Spleen (tissue), 13 donors: ENCODE data around the gene FCGBP. TPM values are rescaled to one million over a fixed set of nuclear protein-coding genes. Genes with fewer than 3 reads are reported as not detected.
A peak's percentile ranks its signal among the peaks of the same experiment; 100 is the strongest.

ENCODE experiments used
- DNase-seq: peaks from one replicate; pipeline ENCODE4 v3.0.0-alpha.2; 2020
- H3K27ac ChIP-seq, 8 donors: fragments of 200-600 bp; sonication (generic) in 7 of 8; 1 replicate in 4 of 8; 2 replicates in 4 of 8; pipeline versions ENCODE4 v1.5.0 to v1.8.0; 2016 to 2021; ENCODE audit warnings: inconsistent platforms in 4 of 8, mild to moderate bottlenecking in 4 of 8, moderate library complexity in 1 of 8
- H3K27me3 ChIP-seq, 7 donors: fragments of 200-600 bp; sonication (generic) in 6 of 7; replicated peaks in 1 of 7; 1 replicate in 4 of 7; 2 replicates in 3 of 7; pipeline versions ENCODE4 v1.5.0 to v1.8.0; 2016 to 2021; ENCODE audit warnings: inconsistent platforms in 3 of 7, mild to moderate bottlenecking in 1 of 7
- H3K36me3 ChIP-seq, 6 donors: fragments of 200-600 bp; sonication (generic) in 5 of 6; 1 replicate in 4 of 6; 2 replicates in 2 of 6; pipeline versions ENCODE4 v1.5.0 to v1.8.0; 2016 to 2021; ENCODE audit warnings: inconsistent platforms in 2 of 6
- H3K4me1 ChIP-seq, 6 donors: fragments of 200-600 bp; sonication (generic) in 5 of 6; 1 replicate in 3 of 6; 2 replicates in 3 of 6; pipeline versions ENCODE4 v1.5.0 to v1.8.0; 2016 to 2021; ENCODE audit warnings: inconsistent platforms in 3 of 6
- H3K4me3 ChIP-seq, 8 donors: fragments of 200-600 bp; sonication (generic) in 7 of 8; 1 replicate in 4 of 8; 2 replicates in 4 of 8; pipeline versions ENCODE4 v1.5.0 to v1.8.0; 2016 to 2021; ENCODE audit warnings: inconsistent platforms in 4 of 8, mild to moderate bottlenecking in 4 of 8, moderate library complexity in 2 of 8
- H3K9me3 ChIP-seq, 8 donors: fragments of 200-600 bp; sonication (generic) in 7 of 8; 1 replicate in 4 of 8; 2 replicates in 4 of 8; pipeline versions ENCODE4 v1.5.0 to v1.8.0; 2016 to 2021; ENCODE audit warnings: inconsistent platforms in 4 of 8
- POLR2A ChIP-seq, 3 donors: fragments of 450-650 bp; IDR thresholded peaks; one replicate each; pipeline ENCODE4 v1.5.1; 2017; ENCODE audit warnings: antibody characterized with exemption in 3 of 3, mild to moderate bottlenecking in 1 of 3
- POLR2AphosphoS5 ChIP-seq, 3 donors: sonication (generic); formaldehyde crosslinking; IDR thresholded peaks; one replicate each; pipeline ENCODE4 v1.5.1; 2017; ENCODE audit warnings: antibody characterized with exemption in 3 of 3
- WGBS, 5 donors: extraction: QIAGEN DNeasy Blood & Tissue Kit in 3 of 5; methylation state at CpG; one replicate each; pipeline versions ENCODE4 v1.1.5 to v1.1.7; 2013 to 2018; 5-methylcytosine and 5-hydroxymethylcytosine counted together
- intact Hi-C: fragments of 100-400 bp; cut with DNase I; formaldehyde crosslinking; loops from one replicate; pipeline ENCODE4 v1.15.0; 2023; ENCODE audit warnings: low total_unique reads
- long read RNA-seq, 2 donors: transcript quantifications; one replicate each; lab custom pipeline, GENCODE V29; 2026
- polyA plus RNA-seq, 3 donors: library from polyadenylated mRNA; stranded (reverse); fragments of 200-250 nt; gene quantifications; one replicate each; pipeline ENCODE4 v1.2.1, GENCODE V29; 2013
- total RNA-seq, 7 donors: library from RNA; depleted of rRNA in 3 of 7; stranded (reverse); fragments of >200 nt in 3 of 7; fragmentation: NEBNext Ultra II Directional in 4 of 7; extraction: Animal tissue kit (Norgen Biotek cat#: 25700) in 4 of 7; gene quantifications; one replicate each; pipeline versions ENCODE4 v1.1.0 to v1.2.1, GENCODE V29; 2016 to 2021
- TF ChIP-seq, protein P1 (sequence below), 11 experiments: fragments of 200-600 bp in 7 of 11; fragments of 450-650 bp in 4 of 11; sonication (generic) in 4 of 11; IDR thresholded peaks in 8 of 11; conservative IDR thresholded peaks in 3 of 11; 1 replicate in 7 of 11; 2 replicates in 4 of 11; pipeline versions ENCODE4 v1.4.0 to v1.8.0; 2016 to 2021; ENCODE audit warnings: antibody characterized with exemption in 11 of 11, inconsistent platforms in 4 of 11, mild to moderate bottlenecking in 1 of 11
- donor health status: healthy with polysubstance abuse.
- donor health status: DM: no; HTN: no; CAD: no; lungs with moderate emphysema.
- donor health status: DM: no; HTN: no; CAD: no.
- donor health status: Bipolar disorder and iron deficiency.
- donor health status: healthy.
- donor health status: DM: no; HTN: no; CAD: no.
- donor health status: DM: yes; HTN: yes; CAD: no.

The FCGBP gene
- total RNA-seq: 10 to 100 TPM in 3 of 7 donors, 1 to 10 TPM in 4; 4.3 to 18.9 (median 9.0) TPM
- 1 to 10 TPM in 2 of 3 donors, under 1 TPM in 1; 0.91 to 1.8 (median 1.2) TPM for polyA plus RNA-seq
- long read RNA-seq, donor 1, partial matches to known transcripts: 54 of 54 reads
- long read RNA-seq, donor 1, other reads (novel, unspliced or antisense): 0 of 54 reads
- long read RNA-seq, donor 2, partial matches to known transcripts: 7 of 7 reads
- long read RNA-seq, donor 2, other reads (novel, unspliced or antisense): 0 of 7 reads

GRCh38 chr19:39934584-39935363 lies at the start of gene FCGBP:
Gene FCGBP, minus strand, starts transcription at chr19:39934634.
- peaks cover 9 to 50% (median 33%) of the 10 kb centered on the region in 6 donors for H3K4me1 ChIP-seq
- 77 to 90% (median 81%) methylated on average over 5 of the region's 5 CpGs for WGBS, 5 donors
- intact Hi-C loops: no loop called here
- DNase-seq: no peak
- peaks cover 0 to 61% (median 0%) of the 10 kb centered on the region in 7 donors for H3K27me3 ChIP-seq
- no peak within 1 kb of the TSS for H3K4me3 ChIP-seq
- TF ChIP-seq POLR2A (IDR thresholded peaks at IDR 0.05): no peak
- TF ChIP-seq, protein P1, sequence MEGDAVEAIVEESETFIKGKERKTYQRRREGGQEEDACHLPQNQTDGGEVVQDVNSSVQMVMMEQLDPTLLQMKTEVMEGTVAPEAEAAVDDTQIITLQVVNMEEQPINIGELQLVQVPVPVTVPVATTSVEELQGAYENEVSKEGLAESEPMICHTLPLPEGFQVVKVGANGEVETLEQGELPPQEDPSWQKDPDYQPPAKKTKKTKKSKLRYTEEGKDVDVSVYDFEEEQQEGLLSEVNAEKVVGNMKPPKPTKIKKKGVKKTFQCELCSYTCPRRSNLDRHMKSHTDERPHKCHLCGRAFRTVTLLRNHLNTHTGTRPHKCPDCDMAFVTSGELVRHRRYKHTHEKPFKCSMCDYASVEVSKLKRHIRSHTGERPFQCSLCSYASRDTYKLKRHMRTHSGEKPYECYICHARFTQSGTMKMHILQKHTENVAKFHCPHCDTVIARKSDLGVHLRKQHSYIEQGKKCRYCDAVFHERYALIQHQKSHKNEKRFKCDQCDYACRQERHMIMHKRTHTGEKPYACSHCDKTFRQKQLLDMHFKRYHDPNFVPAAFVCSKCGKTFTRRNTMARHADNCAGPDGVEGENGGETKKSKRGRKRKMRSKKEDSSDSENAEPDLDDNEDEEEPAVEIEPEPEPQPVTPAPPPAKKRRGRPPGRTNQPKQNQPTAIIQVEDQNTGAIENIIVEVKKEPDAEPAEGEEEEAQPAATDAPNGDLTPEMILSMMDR (IDR thresholded peaks at IDR 0.05 in 8 of 11, conservative IDR thresholded peaks at IDR 0.05 in 3 of 11): no peak
- no peak for TF ChIP-seq POLR2AphosphoS5 (IDR thresholded peaks at IDR 0.05)
- peaks cover 0 to 7% (median 6%) of the 10 kb centered on the region in 8 donors for H3K9me3 ChIP-seq
- H3K27ac ChIP-seq: peak within 1 kb of the TSS in 2 of 8 donors; percentile 4 to 46
- H3K36me3 ChIP-seq: no peaks in the 10 kb centered on the region

DNA sequence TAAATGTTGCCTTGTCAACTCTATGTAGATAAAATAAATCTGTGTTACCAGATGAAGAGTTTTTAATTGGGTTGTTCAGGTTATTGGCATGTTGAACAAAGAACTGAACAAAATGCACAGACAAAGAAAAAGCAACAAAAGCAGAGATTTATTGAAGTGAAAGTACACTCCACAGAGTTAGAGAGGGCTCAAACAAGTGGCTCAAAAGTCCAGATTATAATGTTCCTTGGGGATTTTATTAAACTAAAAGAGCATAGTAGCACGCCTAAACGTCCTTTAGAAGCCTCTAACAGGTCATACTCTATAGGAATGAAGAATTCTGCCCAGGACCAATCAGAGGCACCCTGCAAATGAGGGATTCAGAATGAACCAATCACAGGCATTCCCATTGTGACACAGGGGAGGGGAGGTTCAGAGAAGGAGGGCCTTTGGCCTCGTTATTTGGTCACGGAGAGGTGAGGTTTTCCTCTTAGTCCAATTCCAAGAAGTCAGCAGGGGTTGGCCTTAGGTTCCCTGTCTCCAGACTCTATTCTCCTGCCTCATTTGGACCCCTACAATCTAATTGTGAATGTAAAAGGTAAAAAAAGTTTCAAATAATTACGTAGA lies 49.4 kb upstream of the FCGBP start:
- Histone ChIP-seq H3K4me3 (no peak overlapping the region), H3K4me1 (no peaks in the 10 kb centered on the region), H3K27ac (no peak overlapping the region), H3K9me3 (peaks cover 14 to 62% (median 49%) of the 10 kb centered on the region in 8 donors), H3K36me3 (peaks cover 6 to 56% (median 46%) of the 10 kb centered on the region in 6 donors), H3K27me3 (no peaks in the 10 kb centered on the region)
- TF ChIP-seq POLR2A (IDR thresholded peaks at IDR 0.05) (no peak), POLR2AphosphoS5 (IDR thresholded peaks at IDR 0.05) (no peak)
- TF ChIP-seq, protein P1 (IDR thresholded peaks at IDR 0.05 in 8 of 11, conservative IDR thresholded peaks at IDR 0.05 in 3 of 11): no peak
- intact Hi-C loops: no loop called here
- 80 to 98% (median 95%) methylated on average over 5 of the region's 5 CpGs for WGBS, 5 donors
- DNase-seq: no peak

DNA sequence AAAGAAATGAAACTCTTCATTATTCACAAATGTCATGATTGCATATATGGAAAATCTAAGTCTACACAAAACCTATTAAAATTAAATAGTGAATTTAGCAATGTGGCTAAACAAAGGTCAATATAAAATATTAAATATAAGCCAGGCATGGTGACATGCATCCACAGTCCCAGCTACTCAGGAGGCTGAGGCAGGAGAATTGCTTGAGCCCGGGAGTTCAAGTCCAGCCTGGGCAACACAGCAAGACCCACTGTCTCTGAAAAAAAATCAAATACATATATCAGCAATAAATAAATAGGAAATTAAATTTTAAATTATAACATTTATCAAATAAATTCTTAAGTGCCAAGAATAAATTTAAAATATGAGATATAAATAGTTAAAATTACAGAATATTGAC lies 48.4 kb upstream of the FCGBP start:
- intact Hi-C loops: no loop called here
- no peak for TF ChIP-seq POLR2AphosphoS5 (IDR thresholded peaks at IDR 0.05)
- TF ChIP-seq POLR2A (IDR thresholded peaks at IDR 0.05): no peak
- TF ChIP-seq, protein P1 (IDR thresholded peaks at IDR 0.05 in 8 of 11, conservative IDR thresholded peaks at IDR 0.05 in 3 of 11): no peak

More for the DNA sequence above, 48.4 kb upstream of the FCGBP start:
- WGBS, 5 donors: 96 to 100% (median 98%) methylated on average over 1 of the region's 1 CpG
- H3K36me3 ChIP-seq: peaks cover 6 to 65% (median 54%) of the 10 kb centered on the region in 6 donors
- no peak for DNase-seq
- no peaks in the 10 kb centered on the region for H3K27me3 ChIP-seq
- H3K27ac ChIP-seq: no peak overlapping the region
- no peak overlapping the region for H3K4me3 ChIP-seq
- no peaks in the 10 kb centered on the region for H3K4me1 ChIP-seq
- H3K9me3 ChIP-seq: peaks cover 14 to 54% (median 48%) of the 10 kb centered on the region in 8 donors
